Transverse colon (tissue), 4 donors: ENCODE results near the gene SMYD4.

Source experiments
- CTCF ChIP-seq, 5 experiments: fragments of 200-600 bp in 3 of 5; fragments of 450-650 bp in 2 of 5; sonication (generic) in 3 of 5; IDR thresholded peaks; 1 replicate in 2 of 5; 2 replicates in 3 of 5; pipeline ENCODE4 v1.5.1; 2016 to 2017; ENCODE audit warnings: antibody characterized with exemption in 5 of 5, inconsistent platforms in 3 of 5, mild to moderate bottlenecking in 2 of 5, moderate library complexity in 1 of 5
- EP300 ChIP-seq: sonication (generic); formaldehyde crosslinking; IDR thresholded peaks from one replicate; pipeline ENCODE4 v1.6.1; 2017; ENCODE audit warnings: antibody characterized with exemption, low read depth
- POLR2A ChIP-seq: fragments of 450-650 bp; IDR thresholded peaks from one replicate; pipeline ENCODE4 v1.6.1; 2016; ENCODE audit warnings: antibody characterized with exemption, mild to moderate bottlenecking, moderate library complexity
- POLR2AphosphoS5 ChIP-seq, 3 donors: sonication (generic); formaldehyde crosslinking; IDR thresholded peaks; one replicate each; pipeline ENCODE4 v1.6.1; 2016; ENCODE audit warnings: antibody characterized with exemption in 3 of 3

- TF ChIP-seq EP300 (no peak), POLR2A (no peak), CTCF (IDR thresholded peaks at IDR 0.05) (no peak), POLR2AphosphoS5 (IDR thresholded peaks at IDR 0.05) (no peak)
Observed at GRCh38 chr17:1743088-1743439, 86.6 kb downstream of the SMYD4 start.
